ENCODE measurements around the gene XCL1.
"Not testable (repeated sequence)": the region's sequence is repeated elsewhere in the genome, so short reads cannot be mapped to it uniquely, and the experiment has no call there.

Gene XCL1

GRCh38 chr1:168583571-168583970, 7.2 kb downstream of the XCL1 start:
- no peak for DNase-seq (ENCODE audit: low read depth)
- TF ChIP-seq CTCF (conservative IDR thresholded peaks at IDR 0.05; ENCODE audit: low read depth, low read length) = no peak
- H3K4me3 ChIP-seq (ENCODE audit: low read length) = no peak overlapping the region

- no peak overlapping the region for H3K4me3 ChIP-seq (ENCODE audit: low read length)
- TF ChIP-seq CTCF (conservative IDR thresholded peaks at IDR 0.05; ENCODE audit: low read depth, low read length) = no peak
- DNase-seq (ENCODE audit: low read depth) = no peak
These were observed 8.8 kb downstream of the XCL1 start for GRCh38 chr1:168585191-168585590.

- no peak for DNase-seq (ENCODE audit: low read depth)
- no peak overlapping the region for H3K4me3 ChIP-seq (ENCODE audit: low read length)
- no peak for TF ChIP-seq CTCF (conservative IDR thresholded peaks at IDR 0.05; ENCODE audit: low read depth, low read length)
These were observed 9.5 kb downstream of the XCL1 start for GRCh38 chr1:168585937-168586336.

GRCh38 chr1:168589167-168589566, 12.8 kb downstream of the XCL1 start:
- no peak for DNase-seq (ENCODE audit: low read depth)
- no peak overlapping the region for H3K4me3 ChIP-seq (ENCODE audit: low read length)
- no peak for TF ChIP-seq CTCF (conservative IDR thresholded peaks at IDR 0.05; ENCODE audit: low read depth, low read length)

GRCh38 chr1:168591066-168591465, 14.7 kb downstream of the XCL1 start:
- no peak for TF ChIP-seq CTCF (conservative IDR thresholded peaks at IDR 0.05; ENCODE audit: low read depth, low read length)
- H3K4me3 ChIP-seq (ENCODE audit: low read length) = no peak overlapping the region
- no peak for DNase-seq (ENCODE audit: low read depth)

GRCh38 chr1:168591641-168592250, 15.3 kb downstream of the XCL1 start:
- no peak overlapping the region for H3K4me3 ChIP-seq (ENCODE audit: low read length)
- no peak for DNase-seq (ENCODE audit: low read depth)
- TF ChIP-seq CTCF (conservative IDR thresholded peaks at IDR 0.05; ENCODE audit: low read depth, low read length) = no peak

- not testable (repeated sequence) for H3K4me3 ChIP-seq (ENCODE audit: low read length); DNase-seq (ENCODE audit: low read depth)
These were observed 19.0 kb downstream of the XCL1 start for GRCh38 chr1:168595403-168595802.

- TF ChIP-seq CTCF (conservative IDR thresholded peaks at IDR 0.05; ENCODE audit: low read depth, low read length) = no peak
- DNase-seq (ENCODE audit: low read depth) = no peak
- H3K4me3 ChIP-seq (ENCODE audit: low read length) = no peak overlapping the region
These were observed 21.7 kb downstream of the XCL1 start for GRCh38 chr1:168598125-168598524.

All from retinal pigment epithelial cell (primary cell).